Measurements from ENCODE around the gene SSNA1.

DNA sequence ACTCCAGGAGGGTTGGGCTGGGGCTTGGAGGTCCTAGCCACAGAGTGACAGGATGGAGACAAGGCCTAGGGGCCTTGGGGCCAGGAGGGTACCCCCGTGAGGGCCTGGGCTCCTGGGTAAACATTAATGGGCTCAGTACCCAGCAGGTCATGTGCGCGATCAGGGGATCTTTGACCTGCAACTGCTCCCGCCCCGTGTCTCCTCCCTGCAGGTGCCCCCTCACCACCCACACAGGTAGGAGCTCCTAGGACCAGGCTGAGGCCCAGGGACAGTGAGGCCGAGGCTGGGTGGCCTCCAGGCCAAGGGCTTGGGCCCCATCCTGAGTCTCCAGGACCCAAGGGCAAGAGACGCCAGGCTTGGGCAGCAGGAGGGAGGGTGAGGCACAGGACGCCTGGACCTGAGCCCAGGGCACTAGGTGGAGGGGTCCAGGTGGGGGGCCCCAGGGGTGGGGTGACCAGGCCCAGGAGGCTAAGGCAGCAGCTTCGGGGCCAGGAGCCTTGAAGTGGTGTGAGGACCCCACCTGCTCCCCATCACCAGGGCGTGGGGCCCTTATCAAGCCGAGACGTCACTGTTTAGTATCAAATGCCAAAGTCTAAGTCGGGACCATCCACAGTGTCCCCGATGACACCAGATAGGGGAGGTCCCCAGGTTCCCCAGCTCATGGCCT lies 42.4 kb downstream of the SSNA1 start, which contains the start of gene SLC34A3:
- TF ChIP-seq, protein P1, sequence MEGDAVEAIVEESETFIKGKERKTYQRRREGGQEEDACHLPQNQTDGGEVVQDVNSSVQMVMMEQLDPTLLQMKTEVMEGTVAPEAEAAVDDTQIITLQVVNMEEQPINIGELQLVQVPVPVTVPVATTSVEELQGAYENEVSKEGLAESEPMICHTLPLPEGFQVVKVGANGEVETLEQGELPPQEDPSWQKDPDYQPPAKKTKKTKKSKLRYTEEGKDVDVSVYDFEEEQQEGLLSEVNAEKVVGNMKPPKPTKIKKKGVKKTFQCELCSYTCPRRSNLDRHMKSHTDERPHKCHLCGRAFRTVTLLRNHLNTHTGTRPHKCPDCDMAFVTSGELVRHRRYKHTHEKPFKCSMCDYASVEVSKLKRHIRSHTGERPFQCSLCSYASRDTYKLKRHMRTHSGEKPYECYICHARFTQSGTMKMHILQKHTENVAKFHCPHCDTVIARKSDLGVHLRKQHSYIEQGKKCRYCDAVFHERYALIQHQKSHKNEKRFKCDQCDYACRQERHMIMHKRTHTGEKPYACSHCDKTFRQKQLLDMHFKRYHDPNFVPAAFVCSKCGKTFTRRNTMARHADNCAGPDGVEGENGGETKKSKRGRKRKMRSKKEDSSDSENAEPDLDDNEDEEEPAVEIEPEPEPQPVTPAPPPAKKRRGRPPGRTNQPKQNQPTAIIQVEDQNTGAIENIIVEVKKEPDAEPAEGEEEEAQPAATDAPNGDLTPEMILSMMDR (conservative IDR thresholded peaks at IDR 0.05 in 1 of 2, IDR thresholded peaks at IDR 0.05 in 1 of 2; ENCODE audit: low read depth in 1 of 2, low read length in 2 of 2), result no peak
- TF ChIP-seq EZH2 (IDR thresholded peaks at IDR 0.05; ENCODE audit: low read length, missing control alignments), result no peak

Data from fibroblast of lung (primary cell).